GM21723 (cell line): ENCODE results near the gene PCDHGC4.

Source experiments
- ATAC-seq: cut with Tn5 transposase; IDR thresholded peaks from one replicate; pipeline ENCODE4 v1.9.1; 2021; ENCODE audit warnings: mild to moderate bottlenecking, moderate library complexity; ENCODE audit not compliant: unreplicated experiment

Gene PCDHGC4

GRCh38 chr5:141511771-141512325 lies 27.0 kb downstream of the PCDHGC4 start:
- ATAC-seq: no peak

GRCh38 chr5:141512390-141512910 lies 27.6 kb downstream of the PCDHGC4 start:
- no peak for ATAC-seq

- no peak for ATAC-seq
Observed at GRCh38 chr5:141512911-141513626, 28.2 kb downstream of the PCDHGC4 start.

- peak; percentile 33 for ATAC-seq
Observed at GRCh38 chr5:141513627-141514329, 28.9 kb downstream of the PCDHGC4 start.

GRCh38 chr5:141514330-141515133 lies 29.7 kb downstream of the PCDHGC4 start:
- ATAC-seq: peak; percentile 7

GRCh38 chr5:141515141-141515540 lies 30.3 kb downstream of the PCDHGC4 start:
- ATAC-seq: no peak

GRCh38 chr5:141515946-141516671 lies 31.3 kb downstream of the PCDHGC4 start:
- ATAC-seq: no peak

GRCh38 chr5:141516672-141517025 lies 31.8 kb downstream of the PCDHGC4 start:
- ATAC-seq: no peak

- ATAC-seq: no peak
Observed at GRCh38 chr5:141517312-141517711, 32.5 kb downstream of the PCDHGC4 start.

- ATAC-seq: no peak
Observed at GRCh38 chr5:141517880-141518617, 33.2 kb downstream of the PCDHGC4 start.

- ATAC-seq: no peak
Observed at GRCh38 chr5:141518618-141519015, 33.8 kb downstream of the PCDHGC4 start.

GRCh38 chr5:141519605-141520565 lies 35.1 kb downstream of the PCDHGC4 start:
- ATAC-seq: no peak

GRCh38 chr5:141521244-141521781 lies 36.5 kb downstream of the PCDHGC4 start:
- ATAC-seq: no peak

- ATAC-seq: no peak
Observed at GRCh38 chr5:141522301-141522700, 37.5 kb downstream of the PCDHGC4 start.

GRCh38 chr5:141523991-141524390 lies 39.2 kb downstream of the PCDHGC4 start:
- no peak for ATAC-seq

GRCh38 chr5:141524604-141525597 lies 40.1 kb downstream of the PCDHGC4 start:
- peak; percentile 67 for ATAC-seq

- ATAC-seq: no peak
Observed at GRCh38 chr5:141525653-141526052, 40.8 kb downstream of the PCDHGC4 start.
